Measurements from ENCODE around the gene ANKRD31. TPM values are rescaled to one million over a fixed set of nuclear protein-coding genes. Genes with fewer than 3 reads are reported as not detected.

Gene ANKRD31
- total RNA-seq, 1 experiment from 2014 or later, result 0.30 TPM

DNA sequence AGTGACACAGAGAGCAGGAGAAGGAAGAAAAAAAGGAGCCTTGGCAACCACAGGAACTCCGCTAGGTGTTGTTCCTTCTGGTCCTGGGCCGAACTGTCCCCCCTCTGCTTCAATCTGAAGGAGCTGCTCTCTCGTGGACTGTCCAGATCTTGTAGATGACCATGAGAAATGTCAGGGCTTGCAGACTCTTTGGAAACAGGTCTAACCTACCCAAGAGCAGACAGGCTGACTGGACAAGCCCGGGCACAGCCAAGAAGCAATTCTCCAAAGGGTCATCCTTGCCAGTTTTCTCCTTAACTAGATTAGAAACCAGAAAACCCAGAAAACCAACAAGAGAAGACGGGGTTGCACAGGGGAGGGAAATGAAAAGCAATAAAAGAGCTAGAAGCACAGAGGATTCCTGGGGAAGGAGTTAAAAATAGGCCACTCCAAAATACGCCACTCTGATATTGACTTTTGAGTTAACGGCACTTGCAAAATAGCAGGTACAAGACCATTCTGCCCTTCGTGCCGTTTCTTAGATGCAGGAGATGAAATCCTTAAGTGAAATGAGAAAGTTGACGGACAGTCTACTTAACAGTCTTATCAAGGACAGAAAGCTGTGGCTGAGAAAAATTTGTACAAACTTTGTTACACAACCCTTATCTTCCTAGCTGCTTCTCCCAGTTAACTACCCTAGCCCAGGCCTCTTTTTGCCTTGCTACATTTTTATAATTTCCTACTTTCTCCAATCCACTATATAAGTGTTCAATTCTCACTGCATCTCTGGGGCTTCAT lies 190.1 kb downstream of the ANKRD31 start:
- CTCF ChIA-PET, result no interaction called here
- H3K9me2 ChIP-seq (ENCODE audit: insufficient read depth), result no peaks in the 10 kb centered on the region
- H2AFZ ChIP-seq (ENCODE audit: low read depth, low read length, poor library complexity, severe bottlenecking), result no peak overlapping the region
- no peaks in the 10 kb centered on the region for H3K27me3 ChIP-seq (ENCODE audit: insufficient read depth, low read length)
- no peaks in the 10 kb centered on the region for H3K9me3 ChIP-seq (ENCODE audit: control insufficient read depth in 1 of 2, insufficient read depth in 1 of 2, low read depth in 1 of 2, low read length in 2 of 2)
- no peak overlapping the region for H3K4me2 ChIP-seq (ENCODE audit: low read length)
- BruUV-seq (replicated peaks), result no TSS peak
- H3K4me1 ChIP-seq (ENCODE audit: control insufficient read depth in 1 of 2, insufficient read depth in 2 of 2, low read length in 2 of 2), result peaks cover 12 to 26% of the 10 kb centered on the region in 2 experiments; a peak in 3 of 4 replicates
- DNase-seq (ENCODE audit: low read depth, low spot score) (no peak), ATAC-seq (no peak)
- no peak for TF ChIP-seq CBX3 (IDR thresholded peaks at IDR 0.05; ENCODE audit: low read depth)
- TF ChIP-seq MAX (IDR thresholded peaks at IDR 0.05), result no peak
- no peak for TF ChIP-seq TCF7L2 (IDR thresholded peaks at IDR 0.05; ENCODE audit: borderline replicate concordance, extremely low read depth, insufficient read depth, insufficient read length)
- no peak for TF ChIP-seq SRF (IDR thresholded peaks at IDR 0.05; ENCODE audit: low read depth)
- TF ChIP-seq EZH2phosphoT487 (IDR thresholded peaks at IDR 0.05; ENCODE audit: borderline replicate concordance), result no peak
- no peak for TF ChIP-seq JUND (IDR thresholded peaks at IDR 0.05)
- TF ChIP-seq CEBPB (IDR thresholded peaks at IDR 0.05; ENCODE audit: low read depth), result no peak
- no peak for TF ChIP-seq POLR2A (IDR thresholded peaks at IDR 0.05; ENCODE audit: borderline replicate concordance, extremely low read depth, insufficient read depth, insufficient read length)
- H3K36me3 ChIP-seq (ENCODE audit: control insufficient read depth in 1 of 2, insufficient read depth in 2 of 2, low read length in 2 of 2), result no peaks in the 10 kb centered on the region
- no peaks in the 10 kb centered on the region for H3K79me2 ChIP-seq (ENCODE audit: insufficient read depth, low read length)
- POLR2A ChIA-PET, result no interaction called here
- intact Hi-C loops (cut with micrococcal nuclease), result loop anchor here (5.0 kb wide), 1 partner anchor 291 kb away; the partner anchor contains the start of gene HMGCR
- no peak overlapping the region for H3K9ac ChIP-seq (ENCODE audit: low read length)
- H4K20me1 ChIP-seq (ENCODE audit: insufficient read depth), result no peaks in the 10 kb centered on the region
- RAD21 ChIA-PET (ENCODE audit: low non-redundant PET in 1 of 2, low total read pairs in 2 of 2, uncharacterized antibody in 2 of 2, unreplicated experiment in 2 of 2), result no interaction called here
- no peak overlapping the region for H3K4me3 ChIP-seq (replicated peaks in 1 of 2; ENCODE audit: low read depth in 1 of 2, low read length in 2 of 2)
- H3K27ac ChIP-seq (ENCODE audit: low read depth, low read length), result no peak overlapping the region

- intact Hi-C loops (cut with micrococcal nuclease), result loop anchor here (5.0 kb wide), 1 partner anchor 292 kb away; the partner anchor contains the start of gene HMGCR
- Histone ChIP-seq H2AFZ (ENCODE audit: low read depth, low read length, poor library complexity, severe bottlenecking) (no peak overlapping the region), H3K4me1 (ENCODE audit: control insufficient read depth in 1 of 2, insufficient read depth in 2 of 2, low read length in 2 of 2) (peaks cover 11 to 23% of the 10 kb centered on the region in 2 experiments; a peak in 3 of 4 replicates), H4K20me1 (ENCODE audit: insufficient read depth) (no peaks in the 10 kb centered on the region), H3K4me2 (ENCODE audit: low read length) (peak overlapping the region; percentile 49; the same call in 1 of the 2 replicates), H3K79me2 (ENCODE audit: insufficient read depth, low read length) (no peaks in the 10 kb centered on the region), H3K9me3 (ENCODE audit: control insufficient read depth in 1 of 2, insufficient read depth in 1 of 2, low read depth in 1 of 2, low read length in 2 of 2) (no peaks in the 10 kb centered on the region), H3K9me2 (ENCODE audit: insufficient read depth) (no peaks in the 10 kb centered on the region), H3K27me3 (ENCODE audit: insufficient read depth, low read length) (no peaks in the 10 kb centered on the region), H3K9ac (ENCODE audit: low read length) (no peak overlapping the region), H3K4me3 (replicated peaks in 1 of 2; ENCODE audit: low read depth in 1 of 2, low read length in 2 of 2) (no peak overlapping the region), H3K27ac (ENCODE audit: low read depth, low read length) (no peak overlapping the region), H3K36me3 (ENCODE audit: control insufficient read depth in 1 of 2, insufficient read depth in 2 of 2, low read length in 2 of 2) (no peaks in the 10 kb centered on the region)
- no peak for DNase-seq (ENCODE audit: low read depth, low spot score)
- CTCF ChIA-PET, result no interaction called here
- RAD21 ChIA-PET (ENCODE audit: low non-redundant PET in 1 of 2, low total read pairs in 2 of 2, uncharacterized antibody in 2 of 2, unreplicated experiment in 2 of 2), result no interaction called here
- BruUV-seq (replicated peaks), result no TSS peak
- no peak for ATAC-seq
- TF ChIP-seq ZFX (IDR thresholded peaks at IDR 0.05) (no peak), EZH2 (IDR thresholded peaks at IDR 0.05) (no peak), RAD21 (IDR thresholded peaks at IDR 0.05; ENCODE audit: low read depth) (no peak), JUND (IDR thresholded peaks at IDR 0.05) (no peak), MAX (IDR thresholded peaks at IDR 0.05) (no peak), ATF3 (IDR thresholded peaks at IDR 0.05) (no peak)
- TF ChIP-seq, protein P1, sequence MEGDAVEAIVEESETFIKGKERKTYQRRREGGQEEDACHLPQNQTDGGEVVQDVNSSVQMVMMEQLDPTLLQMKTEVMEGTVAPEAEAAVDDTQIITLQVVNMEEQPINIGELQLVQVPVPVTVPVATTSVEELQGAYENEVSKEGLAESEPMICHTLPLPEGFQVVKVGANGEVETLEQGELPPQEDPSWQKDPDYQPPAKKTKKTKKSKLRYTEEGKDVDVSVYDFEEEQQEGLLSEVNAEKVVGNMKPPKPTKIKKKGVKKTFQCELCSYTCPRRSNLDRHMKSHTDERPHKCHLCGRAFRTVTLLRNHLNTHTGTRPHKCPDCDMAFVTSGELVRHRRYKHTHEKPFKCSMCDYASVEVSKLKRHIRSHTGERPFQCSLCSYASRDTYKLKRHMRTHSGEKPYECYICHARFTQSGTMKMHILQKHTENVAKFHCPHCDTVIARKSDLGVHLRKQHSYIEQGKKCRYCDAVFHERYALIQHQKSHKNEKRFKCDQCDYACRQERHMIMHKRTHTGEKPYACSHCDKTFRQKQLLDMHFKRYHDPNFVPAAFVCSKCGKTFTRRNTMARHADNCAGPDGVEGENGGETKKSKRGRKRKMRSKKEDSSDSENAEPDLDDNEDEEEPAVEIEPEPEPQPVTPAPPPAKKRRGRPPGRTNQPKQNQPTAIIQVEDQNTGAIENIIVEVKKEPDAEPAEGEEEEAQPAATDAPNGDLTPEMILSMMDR (IDR thresholded peaks at IDR 0.05 in 2 of 3, conservative IDR thresholded peaks at IDR 0.05 in 1 of 3; ENCODE audit: borderline replicate concordance in 1 of 3, insufficient read depth in 1 of 3, low read depth in 2 of 3, low read length in 2 of 3), result no peak
- POLR2A ChIA-PET, result no interaction called here
Observed at GRCh38 chr5:75045071-75045470, 191.6 kb downstream of the ANKRD31 start.

Measured in HCT116 (cell line).